Measurements from ENCODE around the gene FADS3. TPM values are rescaled to one million over a fixed set of nuclear protein-coding genes. Genes with fewer than 3 reads are reported as not detected.

The FADS3 gene
- total and polyA plus RNA-seq, 2 of the 13 experiments (the other 11 are each of a cell fraction or from before 2014, with no cell fraction given): 13.4 to 23.2 TPM

DNA sequence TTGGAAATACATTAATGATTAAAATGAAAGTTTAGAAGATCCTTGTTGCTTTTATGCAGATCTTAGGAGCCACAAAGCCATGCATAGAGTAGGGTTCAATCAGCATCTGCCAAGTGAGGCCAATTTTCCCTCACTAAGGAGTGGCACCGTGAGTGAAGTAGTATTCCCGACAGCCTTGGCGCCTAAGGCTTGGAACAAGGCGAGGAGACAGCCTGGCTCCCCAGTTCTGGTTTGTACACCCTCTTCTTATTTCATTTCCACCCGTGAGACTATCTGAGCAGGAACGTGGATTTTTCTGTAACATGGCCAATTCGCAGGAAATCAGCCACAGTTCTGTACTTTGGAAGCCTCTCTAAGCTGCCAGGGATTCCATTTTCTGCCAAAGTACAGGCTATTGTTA is 40.7 kb downstream of the FADS3 start (continued):
- TF ChIP-seq ZNF329 (CRISPR knock-in tag; IDR thresholded peaks at IDR 0.05; ENCODE audit: low read depth) (no peak), ZNF614 (CRISPR knock-in tag; IDR thresholded peaks at IDR 0.05; ENCODE audit: borderline replicate concordance) (no peak), ATF2 (CRISPR knock-in tag; IDR thresholded peaks at IDR 0.05) (no peak)

DNA sequence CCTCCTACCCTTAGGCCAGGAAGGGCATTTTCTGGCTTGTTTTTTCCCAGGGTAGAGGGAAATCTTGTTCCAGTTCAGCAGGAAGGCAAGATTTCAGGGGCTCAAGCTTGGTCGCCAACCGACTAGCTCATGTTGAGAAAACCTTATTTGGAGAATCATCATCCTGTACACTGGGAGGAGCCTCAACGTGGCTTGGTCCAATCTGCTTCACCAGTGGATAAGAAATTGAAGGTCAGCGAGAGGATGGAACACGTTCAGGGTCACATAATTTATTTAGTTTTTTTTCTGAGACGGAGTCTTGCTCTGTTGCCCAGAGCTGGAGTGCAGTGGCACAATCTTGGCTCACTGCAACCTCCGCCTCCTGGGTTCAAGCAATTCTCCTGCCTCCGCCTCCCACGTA is 42.7 kb downstream of the FADS3 start:
- peaks cover 3 to 46% of the 10 kb centered on the region in 2 experiments; a peak in 4 of 5 replicates for H3K36me3 ChIP-seq (replicated peaks in 1 of 2; ENCODE audit: control insufficient read depth in 1 of 2, insufficient read depth in 2 of 2, low read length in 2 of 2)
- no peaks in the 10 kb centered on the region for H3K27me3 ChIP-seq (ENCODE audit: control insufficient read depth in 1 of 2, insufficient read depth in 2 of 2, low read length in 2 of 2)
- in situ Hi-C loops (cut with HindIII; ENCODE audit: extremely low pct_ligation_motif_present, low pct_unique_long_range_greater_than_20kb): no loop called here
- ChIA-PET POLR2A (no interaction called here), CTCF (ENCODE audit: low intra/inter-chr PET ratio, low total read pairs) (no interaction called here)
- WGBS (ENCODE audit: low lambda C conversion rate): 94% methylated on average over 9 of the region's 9 CpGs
- no peak overlapping the region for H3K4me2 ChIP-seq (ENCODE audit: low read depth, low read length)
- H2AFZ ChIP-seq (ENCODE audit: low read length): no peak overlapping the region
- H3K4me3 ChIP-seq (replicated peaks in 1 of 3; ENCODE audit: insufficient read depth in 1 of 3, low read depth in 2 of 3, low read length in 3 of 3): no peak overlapping the region
- no TSS peak for BruUV-seq (replicated peaks)
- TF ChIP-seq PLRG1 (conservative IDR thresholded peaks at IDR 0.05) (no peak), SMAD9 (CRISPR knock-in tag; IDR thresholded peaks at IDR 0.05) (no peak)
- TF ChIP-seq, protein P1, sequence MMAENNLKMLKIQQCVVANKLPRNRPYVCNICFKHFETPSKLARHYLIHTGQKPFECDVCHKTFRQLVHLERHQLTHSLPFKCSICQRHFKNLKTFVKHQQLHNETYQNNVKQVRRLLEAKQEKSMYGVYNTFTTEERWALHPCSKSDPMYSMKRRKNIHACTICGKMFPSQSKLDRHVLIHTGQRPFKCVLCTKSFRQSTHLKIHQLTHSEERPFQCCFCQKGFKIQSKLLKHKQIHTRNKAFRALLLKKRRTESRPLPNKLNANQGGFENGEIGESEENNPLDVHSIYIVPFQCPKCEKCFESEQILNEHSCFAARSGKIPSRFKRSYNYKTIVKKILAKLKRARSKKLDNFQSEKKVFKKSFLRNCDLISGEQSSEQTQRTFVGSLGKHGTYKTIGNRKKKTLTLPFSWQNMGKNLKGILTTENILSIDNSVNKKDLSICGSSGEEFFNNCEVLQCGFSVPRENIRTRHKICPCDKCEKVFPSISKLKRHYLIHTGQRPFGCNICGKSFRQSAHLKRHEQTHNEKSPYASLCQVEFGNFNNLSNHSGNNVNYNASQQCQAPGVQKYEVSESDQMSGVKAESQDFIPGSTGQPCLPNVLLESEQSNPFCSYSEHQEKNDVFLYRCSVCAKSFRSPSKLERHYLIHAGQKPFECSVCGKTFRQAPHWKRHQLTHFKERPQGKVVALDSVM (CRISPR knock-in tag; IDR thresholded peaks at IDR 0.05): no peak
- TF ChIP-seq, protein P2, sequence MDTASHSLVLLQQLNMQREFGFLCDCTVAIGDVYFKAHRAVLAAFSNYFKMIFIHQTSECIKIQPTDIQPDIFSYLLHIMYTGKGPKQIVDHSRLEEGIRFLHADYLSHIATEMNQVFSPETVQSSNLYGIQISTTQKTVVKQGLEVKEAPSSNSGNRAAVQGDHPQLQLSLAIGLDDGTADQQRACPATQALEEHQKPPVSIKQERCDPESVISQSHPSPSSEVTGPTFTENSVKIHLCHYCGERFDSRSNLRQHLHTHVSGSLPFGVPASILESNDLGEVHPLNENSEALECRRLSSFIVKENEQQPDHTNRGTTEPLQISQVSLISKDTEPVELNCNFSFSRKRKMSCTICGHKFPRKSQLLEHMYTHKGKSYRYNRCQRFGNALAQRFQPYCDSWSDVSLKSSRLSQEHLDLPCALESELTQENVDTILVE (CRISPR knock-in tag; IDR thresholded peaks at IDR 0.05): no peak
- TF ChIP-seq, protein P3, sequence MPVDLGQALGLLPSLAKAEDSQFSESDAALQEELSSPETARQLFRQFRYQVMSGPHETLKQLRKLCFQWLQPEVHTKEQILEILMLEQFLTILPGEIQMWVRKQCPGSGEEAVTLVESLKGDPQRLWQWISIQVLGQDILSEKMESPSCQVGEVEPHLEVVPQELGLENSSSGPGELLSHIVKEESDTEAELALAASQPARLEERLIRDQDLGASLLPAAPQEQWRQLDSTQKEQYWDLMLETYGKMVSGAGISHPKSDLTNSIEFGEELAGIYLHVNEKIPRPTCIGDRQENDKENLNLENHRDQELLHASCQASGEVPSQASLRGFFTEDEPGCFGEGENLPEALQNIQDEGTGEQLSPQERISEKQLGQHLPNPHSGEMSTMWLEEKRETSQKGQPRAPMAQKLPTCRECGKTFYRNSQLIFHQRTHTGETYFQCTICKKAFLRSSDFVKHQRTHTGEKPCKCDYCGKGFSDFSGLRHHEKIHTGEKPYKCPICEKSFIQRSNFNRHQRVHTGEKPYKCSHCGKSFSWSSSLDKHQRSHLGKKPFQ (CRISPR knock-in tag; IDR thresholded peaks at IDR 0.05; ENCODE audit: insufficient replicate concordance): no peak
- H3K9ac ChIP-seq (ENCODE audit: insufficient read depth, low read depth, low read length): no peak overlapping the region
- H4K20me1 ChIP-seq (ENCODE audit: insufficient read depth, low read length): no peaks in the 10 kb centered on the region
- peaks cover 11% of the 10 kb centered on the region; the same call in 1 of the 2 replicates for H3K4me1 ChIP-seq (ENCODE audit: insufficient read depth, low read length)
- ATAC-seq (no peak), FAIRE-seq (no peak), DNase-seq (ENCODE audit: low spot score) (no peak)
- no peaks in the 10 kb centered on the region for H3K9me3 ChIP-seq (ENCODE audit: low read length)
- intact Hi-C loops (cut with micrococcal nuclease; ENCODE audit: unreplicated experiment): no loop called here
- H3K79me2 ChIP-seq (ENCODE audit: insufficient read depth, low read length): no peaks in the 10 kb centered on the region
- H3K27ac ChIP-seq (ENCODE audit: extremely low read length, insufficient read depth, low read length): no peak overlapping the region
